ENCODE measurements around the gene TMEM207.
A peak's percentile ranks its signal among the peaks of the same experiment; 100 is the strongest.

The TMEM207 gene

GRCh38 chr3:190456770-190457169, 7.1 kb upstream of the TMEM207 start:
- TF ChIP-seq CTCF (IDR thresholded peaks at IDR 0.05; ENCODE audit: unreplicated experiment in 3 of 3), result no peak
- Mint-ChIP-seq H3K4me3 (no peak overlapping the region), H3K4me1 (peaks cover 5% of the 10 kb centered on the region), H3K27ac (no peak overlapping the region), H3K27me3 (ENCODE audit: low read depth) (peaks cover 8% of the 10 kb centered on the region), H3K9me3 (no peaks in the 10 kb centered on the region), H3K36me3 (ENCODE audit: low read depth) (no peaks in the 10 kb centered on the region)

- Mint-ChIP-seq H3K36me3 (ENCODE audit: low read depth) (no peaks in the 10 kb centered on the region), H3K4me3 (no peak overlapping the region), H3K4me1 (peaks cover 5% of the 10 kb centered on the region), H3K27me3 (ENCODE audit: low read depth) (peaks cover 8% of the 10 kb centered on the region), H3K9me3 (no peaks in the 10 kb centered on the region), H3K27ac (peak overlapping the region in 1 of 3 experiments; percentile 6)
- TF ChIP-seq CTCF (IDR thresholded peaks at IDR 0.05; ENCODE audit: unreplicated experiment in 3 of 3), result no peak
Observed at GRCh38 chr3:190455828-190456227, 6.1 kb upstream of the TMEM207 start.

GRCh38 chr3:190448256-190448655, 1.4 kb downstream of the TMEM207 start:
- Mint-ChIP-seq H3K36me3 (ENCODE audit: low read depth) (no peaks in the 10 kb centered on the region), H3K27ac (no peak overlapping the region)
- TF ChIP-seq CTCF (IDR thresholded peaks at IDR 0.05; ENCODE audit: unreplicated experiment in 3 of 3), result no peak

GRCh38 chr3:190446573-190447279, 3.0 kb downstream of the TMEM207 start:
- Mint-ChIP-seq H3K4me3 (no peak overlapping the region), H3K27ac (no peak overlapping the region), H3K9me3 (no peaks in the 10 kb centered on the region), H3K36me3 (ENCODE audit: low read depth) (no peaks in the 10 kb centered on the region), H3K27me3 (ENCODE audit: low read depth) (peaks cover 4% of the 10 kb centered on the region), H3K4me1 (peaks cover 5% of the 10 kb centered on the region)
- no peak for TF ChIP-seq CTCF (IDR thresholded peaks at IDR 0.05; ENCODE audit: unreplicated experiment in 3 of 3)

More at GRCh38 chr3:190448256-190448655, 1.4 kb downstream of the TMEM207 start:
- Mint-ChIP-seq H3K27me3 (ENCODE audit: low read depth) (peaks cover 4% of the 10 kb centered on the region), H3K4me3 (no peak overlapping the region), H3K4me1 (peaks cover 5% of the 10 kb centered on the region), H3K9me3 (no peaks in the 10 kb centered on the region)

GRCh38 chr3:190444576-190445145, 5.0 kb downstream of the TMEM207 start:
- no peak for TF ChIP-seq CTCF (IDR thresholded peaks at IDR 0.05; ENCODE audit: unreplicated experiment in 3 of 3)
- H3K4me1 Mint-ChIP-seq, result peaks cover 5% of the 10 kb centered on the region
- H3K27ac Mint-ChIP-seq, result no peak overlapping the region
- H3K27me3 Mint-ChIP-seq (ENCODE audit: low read depth), result peaks cover 4% of the 10 kb centered on the region
- no peak overlapping the region for H3K4me3 Mint-ChIP-seq
- H3K36me3 Mint-ChIP-seq (ENCODE audit: low read depth), result no peaks in the 10 kb centered on the region
- no peaks in the 10 kb centered on the region for H3K9me3 Mint-ChIP-seq

- peaks cover 4% of the 10 kb centered on the region for H3K27me3 Mint-ChIP-seq (ENCODE audit: low read depth)
- peaks cover 5% of the 10 kb centered on the region for H3K4me1 Mint-ChIP-seq
- no peaks in the 10 kb centered on the region for H3K36me3 Mint-ChIP-seq (ENCODE audit: low read depth)
- no peak overlapping the region for H3K4me3 Mint-ChIP-seq
- no peaks in the 10 kb centered on the region for H3K9me3 Mint-ChIP-seq
- TF ChIP-seq CTCF (IDR thresholded peaks at IDR 0.05; ENCODE audit: unreplicated experiment in 3 of 3), result no peak
- H3K27ac Mint-ChIP-seq, result no peak overlapping the region
Observed at GRCh38 chr3:190444006-190444405, 5.7 kb downstream of the TMEM207 start.

All from nephron (organoid).